Adrenal gland (tissue), 12 donors: ENCODE data around the gene ARHGAP20. TPM values are rescaled to one million over a fixed set of nuclear protein-coding genes. Genes with fewer than 3 reads are reported as not detected.

Source experiments
- DNase-seq, 7 donors: peaks; one replicate each; pipeline ENCODE4 v3.0.0-alpha.2; 2019 to 2020
- H3K27ac ChIP-seq, 5 donors: fragments of 200-600 bp; sonication (generic) in 4 of 5; 1 replicate in 3 of 5; 2 replicates in 2 of 5; pipeline versions ENCODE4 v1.5.1 to v1.8.0; 2016 to 2020; ENCODE audit warnings: mild to moderate bottlenecking in 1 of 5
- H3K27me3 ChIP-seq: fragments of 200-600 bp; 2 replicates; pipeline ENCODE4 v1.8.0; 2021
- H3K36me3 ChIP-seq, 2 donors: fragments of 200-600 bp; replicated peaks in 1 of 2; 1 replicate in 1 of 2; 2 replicates in 1 of 2; pipeline versions ENCODE4 v1.5.1 to v1.8.0; 2018 to 2022
- H3K4me1 ChIP-seq, 2 donors: fragments of 200-600 bp; replicated peaks in 1 of 2; 1 replicate in 1 of 2; 2 replicates in 1 of 2; pipeline versions ENCODE4 v1.5.1 to v1.8.0; 2018 to 2021
- H3K4me3 ChIP-seq, 4 donors: fragments of 200-600 bp; sonication (generic) in 3 of 4; one replicate each; pipeline ENCODE4 v1.5.1; 2016 to 2018
- H3K9me3 ChIP-seq, 3 donors: fragments of 200-600 bp; sonication (generic) in 1 of 3; replicated peaks in 1 of 3; 1 replicate in 2 of 3; 2 replicates in 1 of 3; pipeline versions ENCODE4 v1.5.1 to v1.8.0; 2016 to 2021
- CTCF ChIP-seq, 6 experiments: fragments of 450-650 bp in 4 of 6; fragments of 200-600 bp in 2 of 6; sonication (generic) in 1 of 6; IDR thresholded peaks; 1 replicate in 5 of 6; 2 replicates in 1 of 6; pipeline versions ENCODE4 v1.5.1 to v1.8.0; 2016 to 2021; ENCODE audit warnings: antibody characterized with exemption in 6 of 6, mild to moderate bottlenecking in 2 of 6, moderate library complexity in 1 of 6
- POLR2A ChIP-seq, 2 donors: fragments of 450-650 bp; IDR thresholded peaks; one replicate each; pipeline ENCODE4 v1.6.1; 2017; ENCODE audit warnings: antibody characterized with exemption in 2 of 2, mild to moderate bottlenecking in 2 of 2, moderate library complexity in 1 of 2
- WGBS, 4 donors: extraction: QIAGEN DNeasy Blood & Tissue Kit in 2 of 4; methylation state at CpG; one replicate each; pipeline versions ENCODE4 v1.1.5 to v1.1.7; 2013 to 2017; 5-methylcytosine and 5-hydroxymethylcytosine counted together
- intact Hi-C, 2 donors: fragments of 100-400 bp; cut with DNase I; formaldehyde crosslinking; loops; one replicate each; pipeline versions ENCODE4 v1.14.1 to v1.15.0; 2022 to 2023
- polyA plus RNA-seq, 3 donors: library from polyadenylated mRNA; stranded (reverse); fragments of 200-250 nt in 2 of 3; fragments of 350-450 nt in 1 of 3; fragmentation: Illumina TruSeq in 1 of 3; extraction: RNeasy Lipid Tissue Mini Kit (QIAGEN cat#74804) in 1 of 3; gene quantifications; one replicate each; pipeline ENCODE4 v1.2.3, GENCODE V29; 2013 to 2014
- total RNA-seq, 9 donors: library from RNA; depleted of rRNA in 4 of 9; stranded (reverse); fragments of >200 nt in 4 of 9; fragments of 120-200 nt in 1 of 9; fragmentation: NEBNext Ultra II Directional in 1 of 9; extraction: Animal tissue kit (Norgen Biotek cat#: 25700) in 1 of 9; gene quantifications; one replicate each; pipeline versions ENCODE4 v1.1.0 to v1.2.4, GENCODE V29; 2013 to 2023
- donor health status: healthy with polysubstance abuse.
- donor health status: Bipolar disorder and iron deficiency.
- donor health status: DM: yes; HTN: yes; CAD: no.
- donor health status: DM: no; HTN: no; CAD: no.
- donor health status: DM: no; HTN: no; CAD: no.
- donor health status: DM: yes; HTN: yes; CAD: no.

Gene ARHGAP20
- total and polyA plus RNA-seq, 12 donors, result 0.84 to 8.2 (median 3.7) TPM

DNA sequence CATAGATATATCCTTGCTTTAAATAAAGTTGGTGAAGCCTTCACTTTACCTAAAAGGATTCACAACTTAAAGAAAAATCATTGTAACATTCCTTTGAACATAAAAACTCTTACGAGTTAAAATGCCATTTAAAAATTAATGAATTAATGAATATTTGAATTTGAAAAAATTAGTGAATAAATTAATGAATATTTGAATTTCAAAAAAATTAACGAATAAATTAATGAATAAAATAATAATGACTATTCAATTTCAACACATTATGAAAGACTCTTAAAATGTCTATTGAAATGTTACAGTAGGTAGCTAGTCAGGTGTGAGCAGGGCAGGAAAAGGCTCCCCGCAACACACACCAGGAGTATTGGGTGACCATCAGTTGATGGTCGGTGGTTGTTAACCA, 22.9 kb downstream of the ARHGAP20 start:
- WGBS, 4 donors, result 90 to 96% (median 94%) methylated on average over 4 of the region's 4 CpGs
- intact Hi-C loops, result no loop called here
- TF ChIP-seq CTCF (IDR thresholded peaks at IDR 0.05), result no peak
- no peak for TF ChIP-seq POLR2A (IDR thresholded peaks at IDR 0.05)

GRCh38 chr11:110679323-110679975, 32.8 kb downstream of the ARHGAP20 start:
- H3K4me3 ChIP-seq, result no peak overlapping the region
- H3K4me1 ChIP-seq, result no peaks in the 10 kb centered on the region
- TF ChIP-seq POLR2A (IDR thresholded peaks at IDR 0.05) (no peak), CTCF (IDR thresholded peaks at IDR 0.05) (no peak)
- H3K27me3 ChIP-seq, result no peaks in the 10 kb centered on the region
- intact Hi-C loops, result no loop called here
- H3K36me3 ChIP-seq, result no peaks in the 10 kb centered on the region
- no peak overlapping the region for H3K27ac ChIP-seq
- 84 to 90% (median 88%) methylated on average over 2 of the region's 2 CpGs for WGBS, 4 donors
- H3K9me3 ChIP-seq, result no peaks in the 10 kb centered on the region
- no peak for DNase-seq

More for the DNA sequence above, 22.9 kb downstream of the ARHGAP20 start:
- Histone ChIP-seq H3K9me3 (no peaks in the 10 kb centered on the region), H3K4me3 (no peak overlapping the region), H3K27ac (no peak overlapping the region), H3K4me1 (no peaks in the 10 kb centered on the region), H3K36me3 (no peaks in the 10 kb centered on the region), H3K27me3 (no peaks in the 10 kb centered on the region)
- DNase-seq, result no peak

- TF ChIP-seq CTCF (IDR thresholded peaks at IDR 0.05), result no peak
- TF ChIP-seq POLR2A (IDR thresholded peaks at IDR 0.05), result no peak
- Histone ChIP-seq H3K36me3 (no peaks in the 10 kb centered on the region), H3K4me3 (no peak overlapping the region), H3K27ac (no peak overlapping the region), H3K4me1 (no peaks in the 10 kb centered on the region), H3K9me3 (no peaks in the 10 kb centered on the region), H3K27me3 (no peaks in the 10 kb centered on the region)
- 95 to 100% (median 98%) methylated on average over 2 of the region's 2 CpGs for WGBS, 4 donors
- DNase-seq, result no peak
- intact Hi-C loops, result no loop called here
These were observed 36.7 kb downstream of the ARHGAP20 start for GRCh38 chr11:110675548-110675947.

GRCh38 chr11:110665689-110666465, 46.4 kb downstream of the ARHGAP20 start:
- WGBS, 4 donors, result 90 to 96% (median 93%) methylated on average over 7 of the region's 7 CpGs
- intact Hi-C loops, result no loop called here

More at GRCh38 chr11:110665689-110666465, 46.4 kb downstream of the ARHGAP20 start:
- Histone ChIP-seq H3K9me3 (no peaks in the 10 kb centered on the region), H3K27ac (no peak overlapping the region), H3K4me3 (no peak overlapping the region), H3K4me1 (no peaks in the 10 kb centered on the region), H3K27me3 (no peaks in the 10 kb centered on the region), H3K36me3 (no peaks in the 10 kb centered on the region)
- TF ChIP-seq CTCF (IDR thresholded peaks at IDR 0.05) (no peak), POLR2A (IDR thresholded peaks at IDR 0.05) (no peak)
- no peak for DNase-seq
